IMR-90 (cell line): ENCODE measurements around the gene TCEAL5. TPM values are rescaled to one million over a fixed set of nuclear protein-coding genes. Genes with fewer than 3 reads are reported as not detected.

ENCODE experiments used
- ATAC-seq: fragments of 200-7000 bp; cut with Tn5 transposase; 2 replicates; pipeline ENCODE4 v1.9.1; 2020; ENCODE audit warnings: low read depth, mild to moderate bottlenecking, moderate library complexity
- BruUV-seq: library from RNA; stranded (reverse); fragments of 400-500 nt; replicated peaks from 2 replicates; lab custom pipeline; 2021; lab: Mats Ljungman, UMichigan
- CTCF ChIA-PET: fragments of 300-600 bp; formaldehyde crosslinking; extraction: SDS; loops from one replicate; lab custom pipeline; 2021; ENCODE audit warnings: antibody characterized with exemption; lab: Yijun Ruan, JAX
- POLR2A ChIA-PET: fragments of 300-600 bp; sonication (Branson Sonifier 250); formaldehyde crosslinking; loops from one replicate; lab custom pipeline; 2022; ENCODE audit warnings: antibody characterized with exemption; ENCODE audit not compliant: unreplicated experiment; lab: Charles Lee
- DNase-seq: peaks from one replicate; pipeline ENCODE4 v3.0.0; 2013
- H2AFZ ChIP-seq: replicated peaks from 2 replicates; pipeline ENCODE3; 2013; ENCODE audit warnings: low read length, mild to moderate bottlenecking; ENCODE audit not compliant: poor library complexity
- H2AK5ac ChIP-seq: 2 replicates; pipeline ENCODE4 v1.6.1; 2013; ENCODE audit warnings: low read depth, low read length, inconsistent platforms
- H2AK9ac ChIP-seq: replicated peaks from 2 replicates; pipeline ENCODE3; 2013; ENCODE audit warnings: mild to moderate bottlenecking, low read depth, low read length, moderate library complexity; ENCODE audit not compliant: poor library complexity
- H2BK120ac ChIP-seq: 2 replicates; pipeline ENCODE4 v1.6.1; 2013; ENCODE audit warnings: low read depth, low read length, inconsistent platforms
- H2BK15ac ChIP-seq: 3 replicates; pipeline ENCODE4 v1.6.1; 2013; ENCODE audit warnings: low read depth, low read length, inconsistent platforms
- H2BK20ac ChIP-seq: 2 replicates; pipeline ENCODE4 v1.6.1; 2013; ENCODE audit warnings: low read depth, mild to moderate bottlenecking, inconsistent platforms, low read length, moderate library complexity
- H2BK5ac ChIP-seq: 2 replicates; pipeline ENCODE4 v1.6.1; 2013; ENCODE audit warnings: mild to moderate bottlenecking, low read depth, low read length, inconsistent platforms; ENCODE audit not compliant: poor library complexity, severe bottlenecking
- H3K14ac ChIP-seq: replicated peaks from 2 replicates; pipeline ENCODE4 v1.6.1; 2013; ENCODE audit warnings: low read depth, low read length, inconsistent platforms
- H3K18ac ChIP-seq: 2 replicates; pipeline ENCODE4 v1.6.1; 2013; ENCODE audit warnings: low read depth, low read length, control low read depth
- H3K23ac ChIP-seq: 2 replicates; pipeline ENCODE4 v1.6.1; 2013; ENCODE audit warnings: low read depth, low read length, inconsistent platforms
- H3K27ac ChIP-seq: 2 replicates; pipeline ENCODE4 v1.5.1; 2013; ENCODE audit warnings: mild to moderate bottlenecking, control low read depth, low read length; ENCODE audit not compliant: insufficient read depth
- H3K27me3 ChIP-seq: 2 replicates; pipeline ENCODE4 v1.6.1; 2013; ENCODE audit warnings: low read length; ENCODE audit not compliant: control insufficient read depth, insufficient read depth
- H3K36me3 ChIP-seq: 2 replicates; pipeline ENCODE4 v1.6.1; 2013; ENCODE audit warnings: low read length, mixed read lengths; ENCODE audit not compliant: control insufficient read depth, insufficient read depth
- H3K4ac ChIP-seq: 2 replicates; pipeline ENCODE4 v1.6.1; 2013; ENCODE audit warnings: low read depth, low read length, inconsistent platforms
- H3K4me1 ChIP-seq: 2 replicates; pipeline ENCODE4 v1.6.1; 2013; ENCODE audit warnings: low read length, mixed read lengths; ENCODE audit not compliant: control insufficient read depth, insufficient read depth
- H3K4me2 ChIP-seq: 2 replicates; pipeline ENCODE4 v1.6.1; 2013; ENCODE audit warnings: low read depth, mild to moderate bottlenecking, control low read depth, low read length, moderate library complexity
- H3K4me3 ChIP-seq: 2 replicates; pipeline ENCODE4 v1.5.1; 2013; ENCODE audit warnings: low read depth, mild to moderate bottlenecking, control low read depth, low read length, moderate library complexity; ENCODE audit not compliant: insufficient read depth
- H3K56ac ChIP-seq: 2 replicates; pipeline ENCODE4 v1.6.1; 2013; ENCODE audit warnings: low read length, inconsistent platforms; ENCODE audit not compliant: insufficient read depth; ENCODE audit errors: extremely low read depth
- H3K79me1 ChIP-seq, 2 experiments: 2 replicates each; pipeline ENCODE4 v1.6.1; 2013; ENCODE audit warnings: low read length in 2 of 2, inconsistent platforms in 1 of 2, low read depth in 1 of 2
- H3K9ac ChIP-seq: 2 replicates; pipeline ENCODE4 v1.6.1; 2013; ENCODE audit warnings: low read depth, low read length, control low read depth
- H3K9me1 ChIP-seq: 2 replicates; pipeline ENCODE4 v1.6.1; 2013; ENCODE audit warnings: low read length, inconsistent platforms; ENCODE audit not compliant: insufficient read depth
- H3K9me3 ChIP-seq: 2 replicates; pipeline ENCODE4 v1.6.1; 2013; ENCODE audit warnings: low read length; ENCODE audit not compliant: control insufficient read depth, insufficient read depth
- H4K20me1 ChIP-seq: 2 replicates; pipeline ENCODE4 v1.6.1; 2013; ENCODE audit warnings: low read length, inconsistent platforms; ENCODE audit not compliant: insufficient read depth
- H4K5ac ChIP-seq: 2 replicates; pipeline ENCODE4 v1.6.1; 2013; ENCODE audit warnings: mild to moderate bottlenecking, low read depth, low read length, control low read depth
- H4K8ac ChIP-seq, 2 experiments: 2 replicates each; pipeline ENCODE4 v1.6.1; 2013; ENCODE audit warnings: low read depth in 2 of 2, low read length in 2 of 2, control low read depth in 1 of 2, inconsistent platforms in 1 of 2
- H4K91ac ChIP-seq: 2 replicates; pipeline ENCODE4 v1.6.1; 2013; ENCODE audit warnings: low read depth, low read length, inconsistent platforms; ENCODE audit not compliant: insufficient read depth
- CEBPB ChIP-seq: IDR thresholded peaks from 2 replicates; pipeline ENCODE4 v1.6.1; 2012; ENCODE audit warnings: low read depth, low read length, improper control_type of control experiment
- CTCF ChIP-seq: conservative IDR thresholded peaks from 2 replicates; pipeline ENCODE4 v1.5.1; 2012; ENCODE audit warnings: mild to moderate bottlenecking, low read depth, low read length, improper control_type of control experiment
- FOS ChIP-seq: fragments of 150-350 bp; IDR thresholded peaks from 2 replicates; pipeline ENCODE4 v1.6.1; 2016; ENCODE audit warnings: low read depth, low read length
- MAFK ChIP-seq: IDR thresholded peaks from 2 replicates; pipeline ENCODE4 v1.6.1; 2012; ENCODE audit warnings: low read depth, low read length, improper control_type of control experiment
- MAZ ChIP-seq: IDR thresholded peaks from 2 replicates; pipeline ENCODE4 v1.6.1; 2012; ENCODE audit warnings: low read depth, mild to moderate bottlenecking, low read length, improper control_type of control experiment, moderate library complexity, borderline replicate concordance
- RAD21 ChIP-seq: IDR thresholded peaks from 2 replicates; pipeline ENCODE4 v1.6.1; 2012; ENCODE audit warnings: low read length, improper control_type of control experiment
- SMC3 ChIP-seq: fragments of 150-350 bp; IDR thresholded peaks from 2 replicates; pipeline ENCODE4 v1.6.1; 2016; ENCODE audit warnings: low read depth, mild to moderate bottlenecking, antibody characterized with exemption, low read length, moderate library complexity
- USF2 ChIP-seq: fragments of 150-350 bp; IDR thresholded peaks from 2 replicates; pipeline ENCODE4 v1.6.1; 2017; ENCODE audit warnings: mild to moderate bottlenecking, antibody characterized with exemption, low read length, low read depth
- WGBS, 2 experiments: methylation state at CpG; one replicate each; pipeline versions ENCODE4 v1.1.5 to v1.1.7; 2013; ENCODE audit warnings: missing lambda C conversion rate in 2 of 2; ENCODE audit not compliant: insufficient read length in 1 of 2; ENCODE audit errors: extremely low coverage in 2 of 2; 5-methylcytosine and 5-hydroxymethylcytosine counted together
- dilution Hi-C: fragments of 300-500 bp; cut with HindIII; formaldehyde crosslinking; loops from one replicate; pipeline ENCODE4 v1.14.3; 2018; ENCODE audit warnings: low sequenced_read_pairs; ENCODE audit not compliant: unreplicated experiment
- in situ Hi-C: fragments of 300-500 bp; cut with MboI; formaldehyde crosslinking; loops from 3 replicates; pipeline ENCODE4 v1.14.3; 2019; ENCODE audit warnings: low sequenced_read_pairs, inconsistent platforms, mixed read lengths
- intact Hi-C: fragments of 100-400 bp; cut with micrococcal nuclease; formaldehyde crosslinking; loops from 2 replicates; pipeline ENCODE4 v1.10.0; 2022
- polyA plus RNA-seq, 3 experiments: library from polyadenylated mRNA; depleted of rRNA; stranded (reverse); fragments of >200 nt; gene quantifications; 2 replicates each; pipeline ENCODE4 v1.2.3, GENCODE V29; 2012; ENCODE audit warnings: low replicate concordance in 1 of 3
- total RNA-seq: library from RNA; depleted of rRNA; stranded (reverse); fragments of >200 nt; gene quantifications from 2 replicates; pipeline ENCODE4 v1.2.3, GENCODE V29; 2012

Gene TCEAL5
- total and polyA plus RNA-seq, 2 of the 4 experiments (the other 2 are of a cell fraction), result not detected

GRCh38 chrX:103249805-103250204, 26.7 kb downstream of the TCEAL5 start:
- H3K4me2 ChIP-seq, result no peak overlapping the region
- dilution Hi-C loops (no loop called here), in situ Hi-C loops (no loop called here), intact Hi-C loops (no loop called here)
- H3K79me1 ChIP-seq, result peaks cover 0 to 17% of the 10 kb centered on the region in 2 experiments; a peak in 3 of 4 replicates
- CTCF ChIA-PET, result interaction anchor here (0.6 kb wide), 1 partner anchor 670 kb away, joined by 4 read pairs; no protein-coding TSS in a partner anchor
- H2AK9ac ChIP-seq, result no peak overlapping the region
- H2BK5ac ChIP-seq, result no peak overlapping the region
- H4K20me1 ChIP-seq, result peaks cover 4% of the 10 kb centered on the region; the same call in 1 of the 2 replicates
- H3K18ac ChIP-seq, result no peak overlapping the region
- H2AK5ac ChIP-seq, result no peak overlapping the region
- DNase-seq (no peak), ATAC-seq (no peak)
- H3K27me3 ChIP-seq, result peaks cover 2% of the 10 kb centered on the region; the same call in 1 of the 2 replicates
- no peak overlapping the region for H4K8ac ChIP-seq
- no peak overlapping the region for H3K4ac ChIP-seq
- H2BK120ac ChIP-seq, result no peak overlapping the region
- TF ChIP-seq FOS (no peak), MAFK (no peak), MAZ (no peak), CTCF (no peak), CEBPB (no peak), RAD21 (no peak), USF2 (no peak), SMC3 (no peak)
- no peak overlapping the region for H4K91ac ChIP-seq
- H3K9me3 ChIP-seq, result no peaks in the 10 kb centered on the region
- no peak overlapping the region for H3K23ac ChIP-seq
- H2BK20ac ChIP-seq, result no peak overlapping the region
- WGBS, 2 experiments, result no CpG with 5 or more reads among the region's 1 CpG
- H2AFZ ChIP-seq, result no peak overlapping the region
- no TSS peak for BruUV-seq
- H4K5ac ChIP-seq, result no peak overlapping the region
- H3K9me1 ChIP-seq, result no peaks in the 10 kb centered on the region
- H3K4me1 ChIP-seq, result no peaks in the 10 kb centered on the region
- no peak overlapping the region for H2BK15ac ChIP-seq
- H3K27ac ChIP-seq, result no peak overlapping the region
- H3K56ac ChIP-seq, result no peak overlapping the region
- no peak overlapping the region for H3K4me3 ChIP-seq
- POLR2A ChIA-PET, result no interaction called here
- H3K9ac ChIP-seq, result no peak overlapping the region
- H3K14ac ChIP-seq, result no peak overlapping the region
- H3K36me3 ChIP-seq, result peaks cover 2% of the 10 kb centered on the region; the same call in 1 of the 2 replicates
